ENCODE measurements around the gene SGF29.
"Not testable (repeated sequence)": the region's sequence is repeated elsewhere in the genome, so short reads cannot be mapped to it uniquely, and the experiment has no call there.

Gene SGF29

DNA sequence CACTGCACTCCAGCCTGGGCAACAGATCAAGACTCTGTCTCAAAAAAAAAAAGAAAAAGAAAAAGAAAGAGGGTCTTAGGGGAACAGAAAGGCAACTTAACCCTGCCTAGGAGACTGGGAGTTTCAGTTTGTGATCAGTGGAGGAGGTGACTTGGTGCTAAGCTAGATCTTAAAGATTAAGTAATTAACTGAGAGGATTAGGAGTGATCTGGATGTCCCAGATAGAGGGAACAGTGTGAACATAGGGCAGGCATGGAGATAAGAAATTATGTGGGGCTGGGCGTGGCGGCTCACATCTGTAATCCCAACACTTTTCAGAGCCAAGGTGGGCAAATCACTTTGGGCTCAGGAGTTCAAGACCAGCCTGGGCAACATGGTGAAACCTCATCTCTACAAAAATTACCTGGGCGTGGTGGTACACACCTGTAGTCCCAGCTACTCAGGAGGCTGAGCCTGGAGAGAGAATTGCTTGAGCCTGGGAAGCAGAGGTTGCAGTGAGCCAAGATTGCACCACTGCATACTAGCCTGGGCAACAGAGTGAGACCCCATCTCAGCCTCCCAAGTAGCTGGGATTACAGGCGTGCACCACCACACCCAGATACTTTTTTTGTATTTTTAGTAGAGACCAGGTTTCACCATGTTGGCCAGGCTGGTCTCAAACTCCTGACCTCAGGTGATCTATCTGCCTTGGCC, 12.7 kb downstream of the SGF29 start:
- not testable (repeated sequence) for DNase-seq (ENCODE audit: low read depth)

DNA sequence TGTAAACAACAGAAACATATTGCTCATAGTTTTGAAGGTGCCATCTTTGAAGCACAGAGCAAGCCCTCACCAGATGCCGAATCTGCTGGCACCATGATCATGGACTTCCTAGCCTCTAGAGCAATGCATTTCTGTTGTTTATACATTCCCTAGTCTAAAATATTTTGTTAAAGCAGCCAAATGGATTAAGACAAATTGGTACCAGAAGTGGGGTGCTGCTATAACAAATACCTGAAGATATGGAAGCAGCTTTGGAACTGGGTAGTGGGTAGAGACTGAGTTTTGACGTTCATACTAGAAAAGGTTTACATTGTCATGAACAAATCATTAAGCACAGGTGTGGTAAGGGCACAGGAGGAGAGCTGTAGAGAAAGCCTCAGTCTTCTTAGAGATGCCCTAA, 13.6 kb downstream of the SGF29 start:
- no peak for DNase-seq (ENCODE audit: low read depth)

DNA sequence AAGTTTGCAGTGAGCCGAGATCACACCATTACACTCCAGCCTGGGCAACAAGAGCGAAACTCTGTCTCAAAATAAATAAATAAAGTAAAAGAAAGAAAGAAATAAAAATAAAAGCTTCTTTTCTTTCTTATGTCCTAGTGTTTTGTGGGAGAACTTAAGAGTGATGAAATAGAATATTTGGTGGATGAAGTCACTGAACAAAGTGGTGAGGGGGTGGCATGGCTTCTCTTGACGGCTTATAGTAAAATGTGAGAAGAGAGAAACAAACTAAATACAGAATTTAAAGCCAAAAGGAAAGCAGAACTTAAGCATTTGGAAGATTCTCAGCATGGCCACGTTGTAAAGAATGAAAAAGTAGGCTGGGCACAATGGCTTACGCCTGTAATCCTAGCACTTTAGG, 15.3 kb downstream of the SGF29 start:
- no peak for DNase-seq (ENCODE audit: low read depth)

DNA sequence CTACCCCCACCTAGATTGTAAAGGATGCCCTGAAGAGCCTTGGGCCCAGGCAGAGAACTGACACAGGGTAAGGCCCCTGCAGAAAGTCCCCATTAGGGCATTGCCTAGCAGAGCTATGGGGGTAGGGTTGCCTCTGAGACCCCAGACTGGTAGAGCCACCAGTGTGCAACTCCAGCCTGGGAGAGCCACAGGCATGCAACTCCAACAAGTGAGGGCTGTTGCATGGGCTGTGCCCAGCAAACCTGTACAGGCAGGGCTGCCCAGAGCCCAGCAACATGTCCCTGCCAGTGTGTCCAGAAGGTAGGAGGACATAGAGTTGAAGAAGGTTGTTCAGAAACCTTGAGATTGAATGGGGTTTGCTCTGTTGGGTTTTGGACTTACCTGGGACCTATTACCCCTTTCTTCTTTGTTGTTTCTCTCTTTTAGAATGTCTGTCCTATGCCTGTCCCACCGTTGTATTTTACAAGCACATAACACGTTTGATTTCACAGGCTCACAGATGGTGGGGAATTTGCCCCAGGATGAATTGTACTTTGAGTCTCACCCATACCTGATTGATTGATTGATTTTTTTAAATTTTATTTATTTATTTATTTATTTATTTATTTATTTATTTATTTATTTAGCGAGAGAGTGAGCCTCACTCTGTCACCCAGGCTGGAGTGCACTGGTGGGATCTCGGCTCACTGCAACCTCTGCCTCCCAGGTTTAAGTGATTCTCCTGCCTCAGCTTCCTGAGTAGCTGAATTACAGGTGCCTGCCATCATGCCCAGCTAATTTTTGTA, 16.4 kb downstream of the SGF29 start:
- DNase-seq (ENCODE audit: low read depth), result no peak

DNA sequence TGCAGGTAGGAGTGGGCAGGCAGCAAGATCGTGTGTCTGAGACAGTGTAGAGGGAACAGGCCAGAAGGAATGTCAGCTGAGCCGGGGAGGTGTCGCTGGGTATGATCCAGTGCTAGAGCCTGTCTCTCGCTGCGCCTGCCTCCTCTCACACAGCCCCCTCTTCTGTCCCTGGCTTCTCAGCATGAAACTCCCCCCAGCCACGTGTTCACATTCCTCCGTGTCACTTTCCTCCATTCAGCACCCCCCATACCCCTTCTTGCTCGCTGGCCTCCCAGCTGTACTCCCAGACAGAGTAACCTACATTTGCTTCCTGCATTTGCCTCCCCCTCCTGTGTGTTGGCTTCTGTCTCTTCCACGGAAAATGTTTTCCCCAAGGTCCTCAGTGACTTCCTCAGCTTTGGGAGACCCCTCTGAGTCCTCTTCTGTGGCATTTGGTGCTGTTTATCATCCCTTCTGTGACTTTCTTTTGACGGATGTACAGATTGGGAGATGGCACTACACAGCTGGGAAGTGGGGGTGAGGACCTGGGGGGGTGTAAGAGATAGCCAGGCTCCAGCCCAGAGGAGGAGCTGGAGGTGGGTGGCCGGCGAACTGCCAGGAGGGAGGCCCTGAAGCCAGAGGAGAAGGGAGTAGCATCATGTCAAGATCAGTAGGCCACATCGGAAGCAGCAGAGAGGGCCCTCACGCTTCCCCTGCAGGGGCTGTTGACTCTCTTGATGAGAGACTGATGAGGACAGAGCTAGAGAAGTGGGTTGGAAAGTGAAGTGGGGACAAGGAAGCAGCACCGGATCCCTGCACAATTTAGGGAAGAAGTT, 19.2 kb downstream of the SGF29 start:
- no peak for DNase-seq (ENCODE audit: low read depth)

DNA sequence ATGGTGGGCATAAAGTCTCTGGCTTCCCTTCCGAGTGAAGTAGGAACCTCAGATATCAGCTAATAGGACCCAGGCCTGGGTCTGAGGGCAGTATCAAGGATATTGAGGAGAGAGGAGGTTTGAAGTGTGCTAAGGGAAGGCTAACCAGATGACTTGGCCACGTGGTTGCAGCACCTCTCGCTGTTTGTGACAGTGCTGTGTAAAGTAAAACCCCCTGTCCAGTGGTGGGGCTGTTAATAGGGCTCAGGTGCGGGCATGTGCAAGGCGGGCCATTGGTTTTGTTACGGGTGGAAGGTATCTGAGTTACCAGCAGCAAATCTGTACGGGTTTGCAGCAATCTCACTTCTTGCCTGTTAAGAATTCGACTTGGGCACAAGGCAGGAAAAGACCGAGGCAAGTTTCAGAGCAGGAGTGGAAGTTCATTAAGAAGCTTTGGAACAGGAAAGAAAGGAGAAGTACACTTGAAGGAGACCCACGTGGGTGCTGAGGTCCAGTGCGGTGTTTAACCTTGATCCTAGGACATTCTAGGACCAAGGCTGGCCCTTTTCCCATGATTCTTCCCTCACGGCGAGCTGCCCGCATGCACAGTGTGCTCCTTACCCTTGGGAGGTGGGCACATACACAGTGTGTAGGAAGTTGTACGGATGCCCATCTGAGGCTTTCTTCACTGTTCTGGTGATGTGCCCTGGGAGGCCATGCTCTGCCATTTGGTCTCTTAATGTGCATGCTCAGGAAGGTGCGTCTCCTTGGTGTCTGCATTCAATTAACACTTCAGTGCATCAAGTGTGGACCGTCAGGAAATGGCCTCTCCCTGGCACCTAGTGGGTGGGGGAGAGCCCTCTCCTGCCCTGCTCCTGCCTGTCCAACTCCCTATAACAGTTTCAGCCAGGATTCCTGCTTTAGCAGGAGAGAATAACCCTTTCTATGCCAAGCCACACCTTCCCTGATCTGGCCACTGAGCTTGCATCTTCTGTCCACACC, 20.3 kb downstream of the SGF29 start:
- no peak for DNase-seq (ENCODE audit: low read depth)

DNA sequence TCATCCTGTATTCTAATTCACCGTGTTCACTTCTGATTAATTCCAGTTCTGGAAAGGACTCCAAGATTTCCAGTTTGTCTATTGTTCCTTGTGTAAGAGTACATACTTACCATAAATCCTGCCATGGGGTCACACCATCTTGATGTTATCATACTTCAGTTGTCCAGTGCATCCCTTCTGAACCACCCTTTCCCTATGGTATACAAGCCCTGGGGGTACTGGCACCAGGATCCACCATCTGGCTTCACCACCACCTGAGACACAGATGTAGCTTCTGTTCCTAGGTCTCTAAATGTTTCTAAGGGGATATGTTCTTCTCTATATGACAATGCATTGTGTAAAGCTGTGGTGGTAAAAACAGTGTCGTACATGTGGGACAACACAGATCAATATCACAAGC, 21.2 kb downstream of the SGF29 start:
- DNase-seq (ENCODE audit: low read depth), result no peak

DNA sequence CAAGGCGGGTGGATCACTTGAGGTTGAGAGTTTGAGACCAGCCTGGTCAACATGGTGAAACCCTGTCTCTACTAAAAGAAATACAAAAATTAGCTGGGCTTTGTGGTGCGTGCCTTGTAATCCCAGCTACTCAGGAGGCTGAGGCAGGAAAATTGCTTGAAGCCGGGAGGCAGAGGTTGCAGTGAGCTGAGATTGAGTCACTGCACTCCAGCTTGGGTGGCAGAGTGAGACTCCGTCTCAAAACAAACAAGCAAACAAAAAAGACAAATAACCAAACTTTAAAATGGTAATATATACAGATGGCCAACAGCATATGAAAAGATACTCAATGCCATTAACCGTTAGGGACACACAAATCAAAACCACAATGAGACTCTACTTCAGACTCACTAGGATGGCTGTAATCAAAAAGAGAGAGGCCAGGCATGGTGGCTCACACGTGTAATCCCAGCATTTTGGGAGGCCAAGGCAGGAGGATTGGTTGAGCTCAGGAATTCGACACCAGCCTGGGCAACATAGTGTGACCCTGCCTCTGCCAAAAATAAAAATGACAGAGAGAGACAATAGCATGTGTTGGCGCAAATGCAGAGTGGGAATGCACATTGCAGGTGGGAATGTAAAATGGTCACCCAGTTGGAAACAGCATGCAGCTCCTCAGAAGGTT, 21.9 kb downstream of the SGF29 start:
- no peak for DNase-seq (ENCODE audit: low read depth)

DNA sequence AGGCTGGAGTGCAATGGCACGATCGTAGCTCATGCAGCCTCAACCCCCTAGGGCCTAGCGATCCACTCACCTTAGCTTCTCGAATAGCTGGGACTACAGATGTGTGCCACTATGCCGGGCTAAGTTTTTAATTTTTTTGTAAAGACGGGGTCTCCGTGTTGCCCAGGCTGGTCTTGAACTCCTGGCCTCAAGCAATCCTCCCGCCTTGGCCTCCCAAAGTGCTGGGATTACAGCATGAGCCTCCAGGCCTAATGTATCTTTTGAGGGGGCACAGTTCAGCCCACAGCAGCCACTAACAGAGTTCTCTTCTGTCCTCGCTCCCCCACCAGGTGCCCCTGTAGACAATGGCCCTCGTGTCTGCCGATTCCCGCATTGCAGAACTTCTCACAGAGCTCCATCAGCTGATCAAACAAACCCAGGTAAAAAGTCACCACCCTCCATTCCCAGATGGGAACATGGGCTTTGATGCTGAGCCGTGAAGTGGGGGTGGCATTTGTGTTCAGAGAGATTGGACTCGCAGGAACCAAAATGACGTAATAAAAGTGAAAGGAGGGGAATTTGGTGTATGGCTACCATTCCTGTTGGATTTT, 27.1 kb downstream of the SGF29 start:
- DNase-seq (ENCODE audit: low read depth), result no peak

DNA sequence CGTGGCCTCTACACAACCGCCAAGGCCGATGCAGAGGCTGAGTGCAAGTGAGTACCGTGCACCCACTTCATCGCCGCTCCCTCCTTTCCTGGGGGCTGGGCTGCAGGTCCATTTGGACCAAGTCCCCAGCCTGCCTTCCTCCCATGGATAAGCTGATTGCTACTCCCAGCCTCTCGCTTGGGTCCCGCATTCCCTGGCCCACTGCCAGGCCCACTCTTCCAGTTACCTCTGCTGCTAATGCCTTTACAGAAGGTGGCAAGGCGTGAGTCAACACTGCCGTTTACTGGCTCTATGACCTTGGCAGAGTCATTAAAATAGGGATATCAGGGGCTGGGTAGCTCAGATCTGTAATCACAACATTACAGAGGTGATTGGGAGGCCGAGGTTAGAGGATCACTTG, 32.0 kb downstream of the SGF29 start:
- DNase-seq (ENCODE audit: low read depth), result no peak

DNA sequence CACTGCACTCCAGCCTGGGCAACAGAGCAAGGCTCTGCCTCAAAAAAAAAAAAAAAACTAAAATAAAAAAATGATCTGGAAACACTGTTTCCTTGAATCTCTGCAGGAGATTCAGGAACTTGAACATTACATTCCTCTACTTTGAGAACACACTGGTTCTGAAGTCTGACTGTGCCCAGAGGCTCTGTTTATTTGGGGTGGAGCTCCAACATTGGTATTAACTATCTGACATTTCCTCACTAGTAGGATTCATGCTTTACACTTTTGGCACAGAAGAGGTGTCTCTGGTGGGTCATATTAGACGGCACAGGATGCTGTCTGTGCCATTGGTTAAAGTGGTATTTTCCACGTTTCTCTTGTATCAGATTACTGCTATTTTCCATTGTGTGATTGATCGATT, 32.7 kb downstream of the SGF29 start:
- DNase-seq (ENCODE audit: low read depth), result no peak

DNA sequence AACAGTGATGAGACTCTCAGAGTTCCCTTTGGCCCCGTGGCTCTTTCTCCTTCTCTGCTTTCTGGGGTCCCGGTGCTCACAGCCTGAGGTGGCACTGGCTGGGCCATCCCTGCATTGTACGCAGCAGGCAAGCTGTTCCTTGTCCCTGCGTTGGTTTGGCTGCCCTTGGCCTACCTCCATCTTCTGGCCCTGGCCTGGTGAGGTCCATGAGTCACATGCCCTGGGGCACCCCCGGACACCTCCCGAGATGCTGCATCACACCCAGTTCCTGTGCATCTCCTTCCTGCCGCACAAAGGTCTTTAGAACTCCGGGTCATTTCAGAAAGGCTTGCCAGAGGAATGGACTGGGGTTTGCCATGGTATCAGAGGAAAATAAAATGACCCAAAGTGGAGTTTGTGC, 33.7 kb downstream of the SGF29 start:
- DNase-seq (ENCODE audit: low read depth), result no peak

DNA sequence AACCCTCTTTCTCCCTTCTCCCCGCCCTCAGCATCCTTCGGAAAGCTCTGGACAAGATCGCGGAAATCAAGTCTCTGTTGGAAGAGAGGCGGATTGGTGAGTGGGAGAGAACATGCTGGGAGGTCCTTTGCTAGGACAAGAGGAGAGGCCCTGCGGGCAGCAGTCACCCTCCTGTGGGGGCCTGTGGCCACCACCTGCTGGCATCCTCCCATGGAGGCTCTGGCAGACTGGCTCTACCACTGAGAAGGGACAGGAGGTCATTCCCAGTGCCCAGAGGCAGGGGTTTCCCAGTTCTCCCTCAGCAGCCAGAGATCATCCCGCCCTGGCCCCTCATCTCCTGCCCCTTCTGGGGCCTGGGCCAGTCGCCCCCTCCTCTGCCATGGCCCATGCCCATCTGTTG, 35.3 kb downstream of the SGF29 start:
- DNase-seq (ENCODE audit: low read depth), result no peak

DNA sequence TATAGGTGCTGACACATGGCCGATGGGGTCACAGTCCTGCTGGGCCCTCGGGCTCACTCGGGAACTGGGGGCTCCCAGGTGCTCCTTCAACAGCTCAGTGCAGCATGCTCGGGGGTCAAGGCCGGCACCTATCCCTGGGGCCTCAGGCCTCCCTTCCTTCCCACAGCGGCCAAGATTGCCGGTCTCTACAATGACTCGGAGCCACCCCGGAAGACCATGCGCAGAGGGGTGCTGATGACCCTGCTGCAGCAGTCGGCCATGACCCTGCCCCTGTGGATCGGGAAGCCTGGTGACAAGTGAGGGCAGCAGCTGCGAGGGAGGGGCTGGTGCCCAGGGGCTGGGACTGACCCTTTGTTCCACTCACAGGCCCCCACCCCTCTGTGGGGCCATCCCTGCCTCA, 36.2 kb downstream of the SGF29 start:
- DNase-seq (ENCODE audit: low read depth), result no peak

DNA sequence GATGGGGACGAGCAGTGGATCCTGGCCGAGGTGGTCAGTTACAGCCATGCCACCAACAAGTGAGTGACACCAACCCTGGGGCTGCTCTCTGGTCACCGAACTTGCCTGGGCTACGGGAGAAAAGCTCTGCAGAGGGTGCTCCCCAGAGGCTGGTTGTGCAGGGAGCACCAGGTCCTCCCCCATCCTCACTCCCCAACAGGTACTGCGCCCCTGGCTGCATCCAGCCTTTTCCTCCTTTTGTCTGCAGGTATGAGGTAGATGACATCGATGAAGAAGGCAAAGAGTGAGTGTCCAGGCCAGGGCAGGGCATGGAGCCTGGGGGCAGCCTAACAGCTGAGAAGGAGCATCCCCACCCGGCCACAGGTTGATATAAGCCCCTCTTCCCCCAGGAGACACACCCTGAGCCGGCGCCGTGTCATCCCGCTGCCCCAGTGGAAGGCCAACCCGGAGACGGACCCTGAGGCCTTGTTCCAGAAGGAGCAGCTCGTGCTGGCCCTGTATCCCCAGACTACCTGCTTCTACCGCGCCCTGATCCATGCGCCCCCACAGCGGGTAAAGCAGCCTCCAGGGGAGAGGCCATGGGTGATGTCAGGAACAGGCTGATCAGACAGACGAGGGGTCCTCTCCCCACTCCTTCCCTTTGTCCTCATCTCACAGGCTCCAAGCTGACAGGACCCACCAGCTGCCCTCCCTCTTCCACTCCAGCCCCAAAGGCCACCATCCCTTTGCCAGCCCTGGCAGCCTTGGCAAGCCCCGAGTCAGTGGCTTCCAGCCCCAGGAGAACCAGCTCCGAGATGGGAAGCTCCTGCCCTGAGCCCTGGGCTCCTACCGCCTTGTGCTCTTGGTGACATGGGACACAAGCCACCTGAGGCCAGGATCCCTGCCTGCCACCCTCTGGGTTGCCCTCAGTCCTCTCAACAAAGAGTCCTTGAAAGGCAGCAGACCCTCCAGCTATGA, 36.9 kb downstream of the SGF29 start:
- no peak for DNase-seq (ENCODE audit: low read depth)

DNA sequence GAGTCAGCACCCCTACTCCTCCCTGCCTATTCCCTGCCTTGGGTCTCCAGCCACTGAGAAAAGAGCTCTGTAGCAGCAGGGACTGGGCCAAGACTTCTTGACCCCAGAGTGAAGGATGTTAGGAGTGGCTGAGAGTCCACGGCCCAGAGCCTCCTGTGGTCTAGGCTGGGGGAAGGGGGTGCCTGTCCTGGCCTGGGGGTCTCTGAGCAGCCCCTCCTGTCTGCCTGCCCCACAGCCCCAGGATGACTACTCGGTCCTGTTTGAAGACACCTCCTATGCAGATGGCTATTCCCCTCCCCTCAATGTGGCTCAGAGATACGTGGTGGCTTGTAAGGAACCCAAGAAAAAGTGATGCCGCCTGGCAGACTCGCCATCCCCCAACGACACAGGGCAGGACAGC, 37.6 kb downstream of the SGF29 start:
- DNase-seq (ENCODE audit: low read depth), result no peak

DNA sequence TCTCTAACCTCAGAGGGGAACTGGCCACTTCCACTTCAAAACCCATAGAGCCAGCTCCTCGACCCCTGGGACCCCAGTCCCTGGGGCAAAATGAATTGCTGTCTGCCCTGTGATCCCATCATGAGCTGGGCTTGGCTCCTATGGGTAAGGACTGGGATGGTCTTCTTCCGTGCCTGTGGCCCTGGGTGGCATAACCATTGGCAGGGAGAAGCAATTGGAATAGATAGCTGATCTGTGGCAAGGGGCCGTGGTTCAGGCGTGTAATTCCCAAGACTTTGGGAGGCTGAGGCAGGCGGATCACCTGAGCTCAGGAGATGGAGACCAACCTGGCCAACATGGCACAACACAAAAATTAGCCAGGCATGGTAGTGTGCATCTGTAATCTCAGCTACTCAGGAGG, 38.8 kb downstream of the SGF29 start:
- no peak for DNase-seq (ENCODE audit: low read depth)

DNA sequence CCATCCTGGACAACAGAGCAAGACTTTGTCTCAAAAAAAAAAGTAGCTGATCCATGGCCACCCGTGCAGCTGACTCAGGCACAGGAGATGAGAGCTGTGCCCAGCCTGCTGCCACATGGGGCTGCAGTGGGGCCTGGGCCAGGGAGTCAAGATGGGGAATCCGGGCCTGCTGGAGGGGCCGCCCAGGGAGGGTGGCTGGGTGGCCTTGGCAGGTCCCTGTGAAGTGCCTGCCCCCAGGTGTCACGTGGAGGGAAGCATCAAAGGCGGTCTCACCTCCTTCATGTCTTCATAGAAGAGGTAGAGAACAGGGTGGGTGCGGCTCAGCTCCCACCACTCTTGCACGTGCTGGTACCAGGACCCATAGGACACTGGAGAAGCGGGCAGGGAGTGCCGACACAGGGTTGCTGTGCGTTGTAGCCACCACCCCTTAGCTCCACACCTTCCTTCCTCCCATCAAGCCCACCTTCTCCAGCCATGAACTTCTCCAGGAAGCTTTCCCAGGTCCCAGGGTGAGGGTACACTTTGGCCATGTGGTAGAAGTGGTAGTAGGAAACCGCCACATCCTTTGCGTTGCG, 39.3 kb downstream of the SGF29 start:
- DNase-seq (ENCODE audit: low read depth), result no peak

DNA sequence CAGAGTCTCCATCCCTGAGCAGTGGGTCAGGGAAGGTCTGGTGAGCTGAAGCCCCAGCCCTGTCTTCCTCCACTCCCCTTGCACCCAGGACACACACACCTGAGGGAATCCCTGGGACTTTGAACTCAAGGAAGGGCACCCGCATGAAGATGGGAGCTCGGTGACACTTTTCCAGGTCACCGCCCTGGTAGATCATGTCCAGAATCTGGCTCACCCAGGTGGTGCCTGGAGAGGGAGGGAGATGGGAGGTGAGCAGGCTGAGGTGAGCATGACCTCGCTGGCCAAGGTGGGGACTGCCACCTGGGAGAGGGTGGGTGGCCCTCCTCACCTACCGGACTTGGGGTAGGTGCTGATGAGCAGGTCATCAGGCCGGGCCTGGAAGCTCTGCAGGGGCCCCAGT, 41.7 kb downstream of the SGF29 start:
- DNase-seq (ENCODE audit: low read depth), result not testable (repeated sequence)

Data from stromal cell of bone marrow (primary cell).